ENCODE results near the gene DDRGK1. TPM values are rescaled to one million over a fixed set of nuclear protein-coding genes. Genes with fewer than 3 reads are reported as not detected.

The DDRGK1 gene
- total and polyA plus RNA-seq, 2 of the 8 experiments (the other 6 are each of a cell fraction or from before 2014, with no cell fraction given), result 29.4 to 42.0 TPM

- no peak for TF ChIP-seq CHD7 (IDR thresholded peaks at IDR 0.05; ENCODE audit: insufficient replicate concordance, low read length)
- TF ChIP-seq GTF2F1 (IDR thresholded peaks at IDR 0.05; ENCODE audit: borderline replicate concordance, low read depth, low read length), result no peak
- no peak for TF ChIP-seq SP4 (IDR thresholded peaks at IDR 0.05; ENCODE audit: low read length)
- TF ChIP-seq BRCA1 (IDR thresholded peaks at IDR 0.05; ENCODE audit: low read depth, low read length), result no peak
- no peak for TF ChIP-seq TBP (IDR thresholded peaks at IDR 0.05; ENCODE audit: low read depth, low read length)
- TF ChIP-seq CEBPB (IDR thresholded peaks at IDR 0.05; ENCODE audit: low read depth, low read length), result no peak
- no peak for TF ChIP-seq TAF7 (optimal IDR thresholded peaks at IDR 0.05; ENCODE audit: borderline replicate concordance, low read depth, low read length)
- no peak for TF ChIP-seq RXRA (IDR thresholded peaks at IDR 0.05; ENCODE audit: insufficient read depth, low read depth, low read length)
These were observed 35.5 kb downstream of the DDRGK1 start (continued) for GRCh38 chr20:3168829-3169590.
